NB4 (cell line): ENCODE measurements around the gene KAZN.

Source experiments
- POLR2A ChIP-seq: IDR thresholded peaks from 2 replicates; pipeline ENCODE4 v1.6.1; 2011; ENCODE audit warnings: mild to moderate bottlenecking; ENCODE audit not compliant: insufficient read length; ENCODE audit errors: extremely low read depth
- TF ChIP-seq, protein P1 (sequence below): IDR thresholded peaks from one replicate; pipeline ENCODE4 v1.5.1; 2012; ENCODE audit warnings: low read depth, low read length

DNA sequence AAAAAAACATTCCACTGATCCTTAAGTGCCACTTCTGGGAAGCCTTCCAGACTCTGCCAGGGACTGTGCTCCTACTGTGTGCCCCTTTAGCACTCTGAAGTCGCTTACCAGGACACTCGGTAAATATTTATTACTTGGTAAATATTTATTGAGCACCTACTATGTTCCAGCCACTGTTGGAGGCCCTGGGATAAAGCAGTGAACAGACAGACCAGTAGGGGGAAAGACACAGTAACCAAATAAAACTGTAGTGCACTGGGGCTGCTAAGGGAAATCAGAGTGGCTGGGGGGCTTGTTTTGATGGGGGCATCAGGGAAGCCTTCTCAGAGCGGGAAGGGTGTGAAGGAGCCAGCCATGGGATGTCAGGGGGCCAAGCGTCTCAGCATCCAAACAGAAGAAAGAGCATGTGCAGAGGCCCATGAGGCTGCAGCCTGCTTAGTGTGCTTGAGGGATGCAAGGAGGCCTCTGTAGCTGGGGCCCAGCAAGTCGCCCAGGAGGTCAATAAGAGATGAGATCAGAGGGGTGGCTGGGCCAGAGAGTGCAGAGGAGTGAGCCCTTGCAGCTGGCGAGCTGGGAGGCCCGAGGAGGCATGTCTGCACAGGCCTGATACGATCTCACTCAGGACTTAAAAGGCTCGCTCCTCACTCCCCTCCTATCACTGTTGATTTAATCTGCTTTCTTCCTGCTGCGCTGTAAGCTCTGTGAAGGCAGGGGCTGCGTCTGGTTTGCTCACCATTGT is 28.6 kb downstream of the KAZN start:
- TF ChIP-seq, protein P1, sequence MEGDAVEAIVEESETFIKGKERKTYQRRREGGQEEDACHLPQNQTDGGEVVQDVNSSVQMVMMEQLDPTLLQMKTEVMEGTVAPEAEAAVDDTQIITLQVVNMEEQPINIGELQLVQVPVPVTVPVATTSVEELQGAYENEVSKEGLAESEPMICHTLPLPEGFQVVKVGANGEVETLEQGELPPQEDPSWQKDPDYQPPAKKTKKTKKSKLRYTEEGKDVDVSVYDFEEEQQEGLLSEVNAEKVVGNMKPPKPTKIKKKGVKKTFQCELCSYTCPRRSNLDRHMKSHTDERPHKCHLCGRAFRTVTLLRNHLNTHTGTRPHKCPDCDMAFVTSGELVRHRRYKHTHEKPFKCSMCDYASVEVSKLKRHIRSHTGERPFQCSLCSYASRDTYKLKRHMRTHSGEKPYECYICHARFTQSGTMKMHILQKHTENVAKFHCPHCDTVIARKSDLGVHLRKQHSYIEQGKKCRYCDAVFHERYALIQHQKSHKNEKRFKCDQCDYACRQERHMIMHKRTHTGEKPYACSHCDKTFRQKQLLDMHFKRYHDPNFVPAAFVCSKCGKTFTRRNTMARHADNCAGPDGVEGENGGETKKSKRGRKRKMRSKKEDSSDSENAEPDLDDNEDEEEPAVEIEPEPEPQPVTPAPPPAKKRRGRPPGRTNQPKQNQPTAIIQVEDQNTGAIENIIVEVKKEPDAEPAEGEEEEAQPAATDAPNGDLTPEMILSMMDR: no peak
- no peak for TF ChIP-seq POLR2A
